Activated naive CD8-positive, alpha-beta T cell (primary cell): ENCODE data around the gene MRTFA.
"Not testable (repeated sequence)": the region's sequence is repeated elsewhere in the genome, so short reads cannot be mapped to it uniquely, and the experiment has no call there.

ENCODE experiments used
- H3K27ac Mint-ChIP-seq: one replicate; pipeline ENCODE4 v1.8.0; 2021; ENCODE audit warnings: mixed read lengths
- H3K27me3 Mint-ChIP-seq: one replicate; pipeline ENCODE4 v1.8.0; 2021; ENCODE audit warnings: mixed read lengths
- H3K36me3 Mint-ChIP-seq: one replicate; pipeline ENCODE4 v1.8.0; 2021; ENCODE audit warnings: mixed read lengths
- H3K4me1 Mint-ChIP-seq: one replicate; pipeline ENCODE4 v1.8.0; 2021; ENCODE audit warnings: low read depth, mixed read lengths
- H3K4me3 Mint-ChIP-seq: one replicate; pipeline ENCODE4 v1.8.0; 2021; ENCODE audit warnings: mild to moderate bottlenecking, mixed read lengths
- H3K9me3 Mint-ChIP-seq: one replicate; pipeline ENCODE4 v1.8.0; 2021; ENCODE audit warnings: low read depth, mixed read lengths

The MRTFA gene

GRCh38 chr22:40524392-40525249 lies 111.9 kb downstream of the MRTFA start:
- no peaks in the 10 kb centered on the region for H3K36me3 Mint-ChIP-seq
- H3K4me1 Mint-ChIP-seq = peaks cover 44% of the 10 kb centered on the region
- H3K27ac Mint-ChIP-seq = no peak overlapping the region
- H3K9me3 Mint-ChIP-seq = no peaks in the 10 kb centered on the region
- no peaks in the 10 kb centered on the region for H3K27me3 Mint-ChIP-seq
- H3K4me3 Mint-ChIP-seq = no peak overlapping the region

- Mint-ChIP-seq H3K36me3 (peaks cover 9% of the 10 kb centered on the region), H3K9me3 (no peaks in the 10 kb centered on the region), H3K4me3 (no peak overlapping the region), H3K27ac (no peak overlapping the region), H3K4me1 (peaks cover 48% of the 10 kb centered on the region), H3K27me3 (no peaks in the 10 kb centered on the region)
Observed at GRCh38 chr22:40522141-40522540, 114.4 kb downstream of the MRTFA start.

- H3K27ac Mint-ChIP-seq = no peak overlapping the region
- H3K4me3 Mint-ChIP-seq = no peak overlapping the region
- H3K9me3 Mint-ChIP-seq = no peaks in the 10 kb centered on the region
- H3K36me3 Mint-ChIP-seq = peaks cover 9% of the 10 kb centered on the region
- no peaks in the 10 kb centered on the region for H3K27me3 Mint-ChIP-seq
- H3K4me1 Mint-ChIP-seq = peaks cover 42% of the 10 kb centered on the region
Observed at GRCh38 chr22:40521046-40521445, 115.5 kb downstream of the MRTFA start.

- no peaks in the 10 kb centered on the region for H3K9me3 Mint-ChIP-seq
- no peak overlapping the region for H3K4me3 Mint-ChIP-seq
- H3K4me1 Mint-ChIP-seq = peaks cover 39% of the 10 kb centered on the region
- H3K36me3 Mint-ChIP-seq = peaks cover 9% of the 10 kb centered on the region
- H3K27ac Mint-ChIP-seq = peak overlapping the region; percentile 75
- H3K27me3 Mint-ChIP-seq = no peaks in the 10 kb centered on the region
Observed at GRCh38 chr22:40520562-40520961, 116.0 kb downstream of the MRTFA start.

- Mint-ChIP-seq H3K4me1 (peaks cover 36% of the 10 kb centered on the region), H3K27ac (peak overlapping the region; percentile 75), H3K9me3 (no peaks in the 10 kb centered on the region), H3K36me3 (peaks cover 9% of the 10 kb centered on the region), H3K27me3 (no peaks in the 10 kb centered on the region), H3K4me3 (peak overlapping the region; percentile 27)
Observed at GRCh38 chr22:40519948-40520331, 116.6 kb downstream of the MRTFA start.

GRCh38 chr22:40519284-40519947 lies 117.1 kb downstream of the MRTFA start:
- H3K36me3 Mint-ChIP-seq = peaks cover 9% of the 10 kb centered on the region
- H3K27ac Mint-ChIP-seq = peak overlapping the region; percentile 90
- H3K4me3 Mint-ChIP-seq = peak overlapping the region; percentile 82
- H3K27me3 Mint-ChIP-seq = no peaks in the 10 kb centered on the region
- H3K4me1 Mint-ChIP-seq = peaks cover 35% of the 10 kb centered on the region
- no peaks in the 10 kb centered on the region for H3K9me3 Mint-ChIP-seq

- H3K4me1 Mint-ChIP-seq = peaks cover 33% of the 10 kb centered on the region
- peak overlapping the region; percentile 82 for H3K4me3 Mint-ChIP-seq
Observed at GRCh38 chr22:40518840-40519239, 117.7 kb downstream of the MRTFA start.

GRCh38 chr22:40517631-40518030 lies 118.9 kb downstream of the MRTFA start:
- H3K27me3 Mint-ChIP-seq = no peaks in the 10 kb centered on the region
- peaks cover 9% of the 10 kb centered on the region for H3K36me3 Mint-ChIP-seq
- peak overlapping the region; percentile 89 for H3K27ac Mint-ChIP-seq
- H3K4me1 Mint-ChIP-seq = peaks cover 32% of the 10 kb centered on the region
- no peaks in the 10 kb centered on the region for H3K9me3 Mint-ChIP-seq
- H3K4me3 Mint-ChIP-seq = peak overlapping the region; percentile 80

More at GRCh38 chr22:40518840-40519239, 117.7 kb downstream of the MRTFA start:
- no peaks in the 10 kb centered on the region for H3K27me3 Mint-ChIP-seq
- peak overlapping the region; percentile 90 for H3K27ac Mint-ChIP-seq
- peaks cover 9% of the 10 kb centered on the region for H3K36me3 Mint-ChIP-seq
- no peaks in the 10 kb centered on the region for H3K9me3 Mint-ChIP-seq

GRCh38 chr22:40516416-40516815 lies 120.1 kb downstream of the MRTFA start:
- H3K4me3 Mint-ChIP-seq = no peak overlapping the region
- peaks cover 9% of the 10 kb centered on the region for H3K36me3 Mint-ChIP-seq
- no peaks in the 10 kb centered on the region for H3K9me3 Mint-ChIP-seq
- H3K27ac Mint-ChIP-seq = no peak overlapping the region
- no peaks in the 10 kb centered on the region for H3K27me3 Mint-ChIP-seq
- peaks cover 32% of the 10 kb centered on the region for H3K4me1 Mint-ChIP-seq

- H3K36me3 Mint-ChIP-seq = peaks cover 2% of the 10 kb centered on the region
- no peak overlapping the region for H3K27ac Mint-ChIP-seq
- no peaks in the 10 kb centered on the region for H3K9me3 Mint-ChIP-seq
- H3K4me3 Mint-ChIP-seq = no peak overlapping the region
- H3K27me3 Mint-ChIP-seq = no peaks in the 10 kb centered on the region
- H3K4me1 Mint-ChIP-seq = peaks cover 31% of the 10 kb centered on the region
Observed at GRCh38 chr22:40512426-40513136, 123.9 kb downstream of the MRTFA start.

- no peaks in the 10 kb centered on the region for H3K36me3 Mint-ChIP-seq
- peaks cover 27% of the 10 kb centered on the region for H3K4me1 Mint-ChIP-seq
- no peaks in the 10 kb centered on the region for H3K9me3 Mint-ChIP-seq
- H3K27ac Mint-ChIP-seq = no peak overlapping the region
- H3K27me3 Mint-ChIP-seq = no peaks in the 10 kb centered on the region
- H3K4me3 Mint-ChIP-seq = no peak overlapping the region
Observed at GRCh38 chr22:40511604-40512003, 124.9 kb downstream of the MRTFA start.

GRCh38 chr22:40510631-40511364 lies 125.7 kb downstream of the MRTFA start:
- Mint-ChIP-seq H3K9me3 (no peaks in the 10 kb centered on the region), H3K36me3 (no peaks in the 10 kb centered on the region), H3K27me3 (no peaks in the 10 kb centered on the region), H3K27ac (peak overlapping the region; percentile 7), H3K4me1 (peaks cover 26% of the 10 kb centered on the region), H3K4me3 (no peak overlapping the region)

GRCh38 chr22:40509401-40510134 lies 127.0 kb downstream of the MRTFA start:
- Mint-ChIP-seq H3K36me3 (no peaks in the 10 kb centered on the region), H3K4me3 (no peak overlapping the region), H3K27ac (no peak overlapping the region), H3K27me3 (no peaks in the 10 kb centered on the region), H3K4me1 (peaks cover 31% of the 10 kb centered on the region), H3K9me3 (no peaks in the 10 kb centered on the region)

GRCh38 chr22:40508046-40508445 lies 128.5 kb downstream of the MRTFA start:
- peak overlapping the region; percentile 10 for H3K27ac Mint-ChIP-seq

More at GRCh38 chr22:40508046-40508445, 128.5 kb downstream of the MRTFA start:
- not testable (repeated sequence) for H3K27me3 Mint-ChIP-seq, H3K36me3 Mint-ChIP-seq, H3K4me3 Mint-ChIP-seq, H3K9me3 Mint-ChIP-seq
- H3K4me1 Mint-ChIP-seq = peaks cover 35% of the 10 kb centered on the region
